CD14-positive monocyte (primary cell): ENCODE results near the gene CAMK2A. TPM values are rescaled to one million over a fixed set of nuclear protein-coding genes. Genes with fewer than 3 reads are reported as not detected.

Source experiments
- DNase-seq, 3 donors: peaks; one replicate each; pipeline ENCODE4 v3.0.0-alpha.2; 2011 to 2022
- H2AFZ ChIP-seq: 2 replicates; pipeline ENCODE4 v1.6.0; 2012; ENCODE audit warnings: mild to moderate bottlenecking, low read depth, low read length, inconsistent platforms; ENCODE audit not compliant: insufficient read depth, poor library complexity, severe bottlenecking
- H3K27ac ChIP-seq, 2 donors: 1 replicate in 1 of 2; 2 replicates in 1 of 2; pipeline ENCODE4 v1.5.1; 2012 to 2013; ENCODE audit warnings: low read length in 2 of 2, control low read depth in 1 of 2, inconsistent platforms in 1 of 2, low read depth in 1 of 2, mild to moderate bottlenecking in 1 of 2
- H3K27me3 ChIP-seq, 2 donors: one replicate each; pipeline versions ENCODE4 v1.6.0 to v1.6.1; 2011 to 2013; ENCODE audit warnings: low read length in 2 of 2; ENCODE audit not compliant: control insufficient read depth in 2 of 2, insufficient read depth in 2 of 2
- H3K36me3 ChIP-seq, 2 donors: replicated peaks in 1 of 2; 1 replicate in 1 of 2; 2 replicates in 1 of 2; pipeline versions ENCODE4 v1.5.1 to v1.6.1; 2012 to 2013; ENCODE audit warnings: low read length in 2 of 2, control low read depth in 1 of 2, inconsistent platforms in 1 of 2, mild to moderate bottlenecking in 1 of 2; ENCODE audit not compliant: insufficient read depth in 2 of 2, control insufficient read depth in 1 of 2
- H3K4me1 ChIP-seq, 2 donors: 1 replicate in 1 of 2; 2 replicates in 1 of 2; pipeline versions ENCODE4 v1.5.1 to v1.6.1; 2012 to 2013; ENCODE audit warnings: low read length in 2 of 2, control low read depth in 1 of 2, inconsistent platforms in 1 of 2, mild to moderate bottlenecking in 1 of 2, moderate library complexity in 1 of 2; ENCODE audit not compliant: insufficient read depth in 2 of 2, control insufficient read depth in 1 of 2
- H3K4me2 ChIP-seq: replicated peaks from 2 replicates; pipeline ENCODE3; 2012; ENCODE audit warnings: low read length, moderate library complexity, mild to moderate bottlenecking; ENCODE audit not compliant: poor library complexity, severe bottlenecking; ENCODE audit errors: extremely low read depth
- H3K4me3 ChIP-seq, 3 experiments: fragments of 200-600 bp in 1 of 3; sonication (generic) in 1 of 3; replicated peaks in 1 of 3; 1 replicate in 2 of 3; 2 replicates in 1 of 3; pipeline ENCODE4 v1.5.1; 2011 to 2013; ENCODE audit warnings: low read length in 3 of 3, mild to moderate bottlenecking in 3 of 3, control low read depth in 2 of 3, low read depth in 2 of 3, inconsistent platforms in 1 of 3, moderate library complexity in 1 of 3
- H3K79me2 ChIP-seq: 2 replicates; pipeline ENCODE4 v1.6.0; 2012; ENCODE audit warnings: mild to moderate bottlenecking, control low read depth, inconsistent platforms, low read length, moderate library complexity; ENCODE audit not compliant: insufficient read depth
- H3K9ac ChIP-seq: 2 replicates; pipeline ENCODE4 v1.6.0; 2017; ENCODE audit warnings: low read length, mild to moderate bottlenecking; ENCODE audit not compliant: insufficient read depth, poor library complexity, severe bottlenecking
- H3K9me3 ChIP-seq, 2 donors: replicated peaks in 1 of 2; 1 replicate in 1 of 2; 2 replicates in 1 of 2; pipeline versions ENCODE4 v1.5.1 to v1.6.1; 2012 to 2013; ENCODE audit warnings: low read length in 2 of 2, control low read depth in 1 of 2; ENCODE audit not compliant: control insufficient read depth in 1 of 2, insufficient read depth in 1 of 2
- H4K20me1 ChIP-seq: 2 replicates; pipeline ENCODE4 v1.6.0; 2012; ENCODE audit warnings: mild to moderate bottlenecking, low read length, control low read depth, moderate library complexity; ENCODE audit not compliant: insufficient read depth
- H3K27ac Mint-ChIP-seq, 7 donors: one replicate each; pipeline ENCODE4 v1.8.0; 2020; ENCODE audit warnings: mild to moderate bottlenecking in 7 of 7, mixed read lengths in 7 of 7, moderate library complexity in 6 of 7, inconsistent platforms in 2 of 7
- H3K27me3 Mint-ChIP-seq, 3 donors: one replicate each; pipeline ENCODE4 v1.8.0; 2021 to 2022; ENCODE audit warnings: low read depth in 3 of 3, mild to moderate bottlenecking in 3 of 3, mixed read lengths in 3 of 3, moderate library complexity in 3 of 3, inconsistent platforms in 1 of 3
- H3K36me3 Mint-ChIP-seq, 2 donors: one replicate each; pipeline ENCODE4 v1.8.0; 2020; ENCODE audit warnings: mixed read lengths in 2 of 2, inconsistent platforms in 1 of 2, mild to moderate bottlenecking in 1 of 2
- H3K4me1 Mint-ChIP-seq: one replicate; pipeline ENCODE4 v1.8.0; 2020; ENCODE audit warnings: mild to moderate bottlenecking, mixed read lengths
- H3K4me3 Mint-ChIP-seq, 2 donors: one replicate each; pipeline ENCODE4 v1.8.0; 2020; ENCODE audit warnings: mild to moderate bottlenecking in 2 of 2, mixed read lengths in 2 of 2, moderate library complexity in 1 of 2
- H3K9me3 Mint-ChIP-seq, 7 donors: one replicate each; pipeline ENCODE4 v1.8.0; 2020 to 2022; ENCODE audit warnings: mixed read lengths in 7 of 7, mild to moderate bottlenecking in 6 of 7, moderate library complexity in 6 of 7, inconsistent platforms in 2 of 7
- CTCF ChIP-seq: fragments of 200-600 bp; IDR thresholded peaks from one replicate; pipeline ENCODE4 v1.8.0; 2022; ENCODE audit warnings: antibody characterized with exemption, mild to moderate bottlenecking
- WGBS: methylation state at CpG from one replicate; pipeline ENCODE4 v1.1.5; 2013; ENCODE audit warnings: missing lambda C conversion rate; ENCODE audit not compliant: insufficient coverage; 5-methylcytosine and 5-hydroxymethylcytosine counted together
- intact Hi-C, 2 donors: fragments of 100-400 bp; cut with micrococcal nuclease; formaldehyde crosslinking; loops; one replicate each; pipeline versions ENCODE4 v1.15.0 to v1.15.1; 2023
- polyA plus RNA-seq, 3 donors: library from polyadenylated mRNA; depleted of rRNA in 1 of 3; unstranded in 2 of 3; stranded (reverse) in 1 of 3; fragments of 300-500 nt in 2 of 3; fragments of >200 nt in 1 of 3; fragmentation: Illumina TruSeq in 2 of 3; gene quantifications; 1 replicate in 2 of 3; 2 replicates in 1 of 3; pipeline ENCODE4 v1.2.3, GENCODE V29; 2012 to 2021

The CAMK2A gene
- polyA plus RNA-seq, 3 donors = not detected

- peaks cover 24 to 29% of the 10 kb centered on the region in 2 donors for H3K27me3 ChIP-seq
- H3K27ac Mint-ChIP-seq = peak overlapping the region in 4 of 7 donors; percentile 7 to 84 (median 83)
- H3K4me2 ChIP-seq = no peak overlapping the region
- 93% methylated on average over 3 of the region's 8 CpGs for WGBS
- H3K4me3 Mint-ChIP-seq = no peak overlapping the region
- H3K36me3 Mint-ChIP-seq = no peaks in the 10 kb centered on the region
- intact Hi-C loops = no loop called here
- H3K4me1 Mint-ChIP-seq = peaks cover 38% of the 10 kb centered on the region
- H3K27ac ChIP-seq = peak overlapping the region; percentile 57 to 65
- no peak for TF ChIP-seq CTCF
- H3K36me3 ChIP-seq = no peaks in the 10 kb centered on the region
- no peaks in the 10 kb centered on the region for H4K20me1 ChIP-seq
- H3K4me3 ChIP-seq = no peak overlapping the region
- no peaks in the 10 kb centered on the region for H3K79me2 ChIP-seq
- H2AFZ ChIP-seq = no peak overlapping the region
- peaks cover 0 to under 1% (median 0%) of the 10 kb centered on the region in 7 donors for H3K9me3 Mint-ChIP-seq
- peaks cover 28 to 29% of the 10 kb centered on the region in 2 donors for H3K4me1 ChIP-seq
- H3K9me3 ChIP-seq = no peaks in the 10 kb centered on the region
- peaks cover 25 to 41% (median 40%) of the 10 kb centered on the region in 3 donors for H3K27me3 Mint-ChIP-seq
- no peak overlapping the region for H3K9ac ChIP-seq
- no peak for DNase-seq
These were observed 103.4 kb downstream of the CAMK2A start for GRCh38 chr5:150186137-150186536.

- no peaks in the 10 kb centered on the region for H3K36me3 Mint-ChIP-seq
- intact Hi-C loops = no loop called here
These were observed 104.3 kb downstream of the CAMK2A start for GRCh38 chr5:150184990-150185912.

More at GRCh38 chr5:150184990-150185912, 104.3 kb downstream of the CAMK2A start:
- peak; percentile 43 to 75 (median 68) for DNase-seq
- Histone ChIP-seq H3K4me1 (peaks cover 37 to 38% of the 10 kb centered on the region in 2 donors), H3K27ac (peak overlapping the region; percentile 57 to 65), H3K36me3 (no peaks in the 10 kb centered on the region), H3K4me3 (peak overlapping the region in 1 of 3 experiments; percentile 15), H2AFZ (peak overlapping the region; percentile 46), H3K27me3 (peaks cover 15 to 20% of the 10 kb centered on the region in 2 donors), H3K9me3 (no peaks in the 10 kb centered on the region), H3K79me2 (no peaks in the 10 kb centered on the region), H3K9ac (peak overlapping the region; percentile 34), H3K4me2 (no peak overlapping the region), H4K20me1 (no peaks in the 10 kb centered on the region)
- TF ChIP-seq CTCF = no peak
- Mint-ChIP-seq H3K9me3 (peaks cover 0 to 2% (median 0%) of the 10 kb centered on the region in 7 donors), H3K4me1 (peaks cover 47% of the 10 kb centered on the region), H3K4me3 (peak overlapping the region in 1 of 2 donors; percentile 55), H3K27ac (peak overlapping the region; percentile 66 to 87 (median 83)), H3K27me3 (peaks cover 16 to 32% (median 31%) of the 10 kb centered on the region in 3 donors)
- WGBS = 36% methylated on average over 11 of the region's 12 CpGs
